H9 (cell line): Measurements from ENCODE around the gene BAIAP2. TPM values are rescaled to one million over a fixed set of nuclear protein-coding genes. Genes with fewer than 3 reads are reported as not detected.

Experiments used
- DNase-seq: peaks from one replicate; pipeline ENCODE4 v3.0.0-alpha.2; 2017
- H2AFZ ChIP-seq: one replicate; pipeline ENCODE4 v1.6.1; 2013; ENCODE audit warnings: mild to moderate bottlenecking, low read length, control low read depth, moderate library complexity
- H2AK5ac ChIP-seq: 2 replicates; pipeline ENCODE4 v1.6.1; 2013; ENCODE audit warnings: low read length, control low read depth, mixed read lengths; ENCODE audit not compliant: insufficient read length
- H2BK120ac ChIP-seq: one replicate; pipeline ENCODE4 v1.6.1; 2013; ENCODE audit warnings: low read depth, mild to moderate bottlenecking, low read length, control low read depth, inconsistent platforms; ENCODE audit not compliant: poor library complexity, severe bottlenecking
- H2BK12ac ChIP-seq: 2 replicates; pipeline ENCODE4 v1.6.1; 2013; ENCODE audit warnings: low read length, control low read depth, mixed read lengths, low read depth; ENCODE audit not compliant: insufficient read length
- H2BK15ac ChIP-seq: 2 replicates; pipeline ENCODE4 v1.6.1; 2013; ENCODE audit warnings: low read depth, low read length, control low read depth
- H2BK20ac ChIP-seq: one replicate; pipeline ENCODE4 v1.6.1; 2013; ENCODE audit warnings: low read depth, mild to moderate bottlenecking, low read length, control low read depth, inconsistent platforms; ENCODE audit not compliant: poor library complexity, severe bottlenecking
- H2BK5ac ChIP-seq: 2 replicates; pipeline ENCODE4 v1.6.1; 2013; ENCODE audit warnings: low read length, control low read depth, mixed read lengths; ENCODE audit not compliant: insufficient read length
- H3K14ac ChIP-seq: 2 replicates; pipeline ENCODE4 v1.6.1; 2013; ENCODE audit warnings: low read length, control low read depth; ENCODE audit not compliant: insufficient read depth
- H3K18ac ChIP-seq: 2 replicates; pipeline ENCODE4 v1.6.1; 2013; ENCODE audit warnings: low read depth, mild to moderate bottlenecking, mixed read lengths, low read length, control low read depth; ENCODE audit not compliant: insufficient read length
- H3K23ac ChIP-seq: 2 replicates; pipeline ENCODE4 v1.6.1; 2013; ENCODE audit warnings: low read length, control low read depth, mixed read lengths, low read depth; ENCODE audit not compliant: insufficient read length
- H3K23me2 ChIP-seq: 2 replicates; pipeline ENCODE4 v1.6.1; 2013; ENCODE audit warnings: low read depth, mild to moderate bottlenecking, mixed read lengths, low read length, control low read depth; ENCODE audit not compliant: insufficient read length, poor library complexity, severe bottlenecking
- H3K27ac ChIP-seq: 2 replicates; pipeline ENCODE4 v1.5.1; 2013; ENCODE audit warnings: low read length, control low read depth, mixed read lengths, low read depth; ENCODE audit not compliant: insufficient read length
- H3K27me3 ChIP-seq: 2 replicates; pipeline ENCODE4 v1.6.1; 2013; ENCODE audit warnings: low read length, control low read depth, inconsistent platforms; ENCODE audit not compliant: insufficient read depth
- H3K4ac ChIP-seq: 2 replicates; pipeline ENCODE4 v1.6.1; 2013; ENCODE audit warnings: low read depth, mild to moderate bottlenecking, control low read depth, inconsistent platforms, low read length, moderate library complexity
- H3K4me1 ChIP-seq: 2 replicates; pipeline ENCODE4 v1.6.1; 2013; ENCODE audit warnings: low read length, control low read depth, inconsistent platforms; ENCODE audit not compliant: insufficient read depth
- H3K4me2 ChIP-seq: 2 replicates; pipeline ENCODE4 v1.6.1; 2013; ENCODE audit warnings: low read length, control low read depth, mixed read lengths; ENCODE audit not compliant: insufficient read length, insufficient read depth
- H3K56ac ChIP-seq: 2 replicates; pipeline ENCODE4 v1.6.1; 2013; ENCODE audit warnings: low read depth, mild to moderate bottlenecking, mixed read lengths, low read length, control low read depth; ENCODE audit not compliant: insufficient read length
- H3K79me1 ChIP-seq: 2 replicates; pipeline ENCODE4 v1.6.1; 2013; ENCODE audit warnings: low read depth, mild to moderate bottlenecking, moderate library complexity, low read length, control low read depth, inconsistent platforms; ENCODE audit not compliant: insufficient read depth, poor library complexity, severe bottlenecking
- H3K79me2 ChIP-seq: 2 replicates; pipeline ENCODE4 v1.6.1; 2013; ENCODE audit warnings: low read length, control low read depth, inconsistent platforms; ENCODE audit not compliant: insufficient read depth
- H3K9ac ChIP-seq: 2 replicates; pipeline ENCODE4 v1.6.1; 2013; ENCODE audit warnings: low read length, control low read depth, mixed read lengths; ENCODE audit not compliant: insufficient read length; ENCODE audit errors: extremely low read depth
- H3K9me3 ChIP-seq: one replicate; pipeline ENCODE4 v1.6.1; 2013; ENCODE audit warnings: low read depth, low read length, inconsistent platforms; ENCODE audit not compliant: control insufficient read depth
- H3T11ph ChIP-seq: one replicate; pipeline ENCODE4 v1.6.1; 2013; ENCODE audit warnings: mild to moderate bottlenecking, low read length, control low read depth, inconsistent platforms
- H4K20me1 ChIP-seq: one replicate; pipeline ENCODE4 v1.6.1; 2013; ENCODE audit not compliant: control insufficient read depth, insufficient read length, insufficient read depth
- H4K5ac ChIP-seq: 2 replicates; pipeline ENCODE4 v1.6.1; 2013; ENCODE audit warnings: low read depth, mild to moderate bottlenecking, mixed read lengths, low read length, control low read depth; ENCODE audit not compliant: insufficient read length
- H4K8ac ChIP-seq: replicated peaks from 2 replicates; pipeline ENCODE4 v1.6.1; 2013; ENCODE audit warnings: low read length, control low read depth, mixed read lengths, low read depth; ENCODE audit not compliant: insufficient read length
- H4K91ac ChIP-seq: 2 replicates; pipeline ENCODE4 v1.6.1; 2013; ENCODE audit warnings: low read depth, mild to moderate bottlenecking, moderate library complexity, mixed read lengths, low read length, control low read depth; ENCODE audit not compliant: insufficient read length
- H3K27ac Mint-ChIP-seq, 3 experiments: 2 replicates in 2 of 3; 3 replicates in 1 of 3; pipeline ENCODE4 v1.8.0; 2020 to 2021; ENCODE audit warnings: mixed read lengths in 3 of 3, mild to moderate bottlenecking in 1 of 3, moderate library complexity in 1 of 3
- H3K27me3 Mint-ChIP-seq: 2 replicates; pipeline ENCODE4 v1.8.0; 2021; ENCODE audit warnings: low read depth, mild to moderate bottlenecking, moderate library complexity, mixed read lengths
- H3K36me3 Mint-ChIP-seq, 3 experiments: 2 replicates in 2 of 3; 3 replicates in 1 of 3; pipeline ENCODE4 v1.8.0; 2020 to 2021; ENCODE audit warnings: low read depth in 3 of 3, mixed read lengths in 3 of 3; ENCODE audit not compliant: insufficient read depth in 1 of 3
- H3K4me1 Mint-ChIP-seq, 2 experiments: 2 replicates each; pipeline ENCODE4 v1.8.0; 2020; ENCODE audit warnings: mixed read lengths in 2 of 2
- H3K4me3 Mint-ChIP-seq, 2 experiments: 2 replicates in 1 of 2; 3 replicates in 1 of 2; pipeline ENCODE4 v1.8.0; 2020 to 2021; ENCODE audit warnings: mild to moderate bottlenecking in 2 of 2, mixed read lengths in 2 of 2, moderate library complexity in 1 of 2
- H3K9me3 Mint-ChIP-seq, 2 experiments: 2 replicates in 1 of 2; 3 replicates in 1 of 2; pipeline ENCODE4 v1.8.0; 2020; ENCODE audit warnings: mild to moderate bottlenecking in 2 of 2, mixed read lengths in 2 of 2, moderate library complexity in 1 of 2
- WGBS: extraction: QIAGEN DNeasy Blood & Tissue Kit; methylation state at CpG from one replicate; pipeline ENCODE4 v1.1.7; 2013; ENCODE audit warnings: missing lambda C conversion rate, low lambda C conversion rate, mixed read lengths; ENCODE audit not compliant: insufficient read length; ENCODE audit errors: extremely low coverage; 5-methylcytosine and 5-hydroxymethylcytosine counted together
- total RNA-seq: library from RNA; stranded (reverse); gene quantifications from 2 replicates; pipeline ENCODE4 v1.2.1, GENCODE V29; 2021
- TF ChIP-seq, protein P1 (sequence below): fragments of 200-600 bp; sonication (generic); conservative IDR thresholded peaks from 3 replicates; pipeline ENCODE4 v1.8.0; 2021; ENCODE audit warnings: antibody characterized with exemption, mild to moderate bottlenecking

BAIAP2 gene
- total RNA-seq, 1 experiment from 2014 or later: 27.8 TPM

DNA sequence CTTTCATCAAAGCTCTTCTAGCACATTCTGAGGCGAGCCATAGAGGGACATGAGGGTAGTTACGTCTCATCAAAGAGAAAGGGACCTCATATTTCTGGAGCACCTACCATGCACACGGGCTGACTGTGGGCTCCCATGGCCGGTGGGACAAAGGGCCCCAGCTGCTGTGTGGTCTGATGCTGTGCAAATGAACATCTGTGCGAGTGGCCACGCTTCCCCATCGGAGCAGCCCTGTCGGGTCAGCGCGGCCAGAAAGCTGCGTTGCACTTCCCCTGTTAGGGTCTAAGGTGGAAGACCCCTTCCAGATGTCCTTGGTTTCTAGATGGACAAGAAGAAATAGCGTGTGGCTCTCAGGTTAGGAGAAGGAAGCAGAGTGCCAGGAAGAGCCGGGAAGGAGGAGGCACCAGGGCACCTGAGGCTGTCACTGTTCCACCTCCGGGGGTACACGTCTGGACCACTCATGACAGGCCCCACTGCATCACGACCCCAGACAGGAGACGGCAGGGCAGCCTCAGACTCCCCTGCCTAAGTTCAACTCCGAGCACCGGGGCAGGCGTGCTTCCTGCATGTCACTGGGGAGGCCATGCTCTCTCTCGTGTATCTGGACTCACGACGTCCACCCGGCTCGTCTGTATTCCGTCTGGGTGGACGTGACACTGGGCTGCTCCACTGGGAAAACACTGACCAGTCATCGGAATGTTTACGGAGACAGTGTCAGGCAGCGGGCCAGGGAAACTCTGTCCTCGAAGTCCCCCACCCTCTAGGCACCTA lies 8.5 kb upstream of the BAIAP2 start:
- Histone ChIP-seq H4K5ac (no peak overlapping the region), H2BK15ac (no peak overlapping the region), H2BK12ac (no peak overlapping the region), H3K27ac (no peak overlapping the region), H3T11ph (no peak overlapping the region), H3K18ac (no peak overlapping the region), H3K79me2 (no peaks in the 10 kb centered on the region), H3K4ac (no peak overlapping the region), H2AFZ (no peak overlapping the region), H3K23ac (no peak overlapping the region), H3K27me3 (no peaks in the 10 kb centered on the region), H3K79me1 (no peaks in the 10 kb centered on the region), H3K23me2 (peaks cover 2% of the 10 kb centered on the region), H3K4me2 (no peak overlapping the region), H4K8ac (no peak overlapping the region), H4K91ac (no peak overlapping the region), H3K9ac (no peak overlapping the region), H2BK120ac (no peak overlapping the region), H2BK20ac (no peak overlapping the region), H2AK5ac (no peak overlapping the region), H3K14ac (no peak overlapping the region), H4K20me1 (no peaks in the 10 kb centered on the region), H2BK5ac (no peak overlapping the region), H3K56ac (no peak overlapping the region), H3K9me3 (no peaks in the 10 kb centered on the region), H3K4me1 (no peaks in the 10 kb centered on the region)
- TF ChIP-seq, protein P1, sequence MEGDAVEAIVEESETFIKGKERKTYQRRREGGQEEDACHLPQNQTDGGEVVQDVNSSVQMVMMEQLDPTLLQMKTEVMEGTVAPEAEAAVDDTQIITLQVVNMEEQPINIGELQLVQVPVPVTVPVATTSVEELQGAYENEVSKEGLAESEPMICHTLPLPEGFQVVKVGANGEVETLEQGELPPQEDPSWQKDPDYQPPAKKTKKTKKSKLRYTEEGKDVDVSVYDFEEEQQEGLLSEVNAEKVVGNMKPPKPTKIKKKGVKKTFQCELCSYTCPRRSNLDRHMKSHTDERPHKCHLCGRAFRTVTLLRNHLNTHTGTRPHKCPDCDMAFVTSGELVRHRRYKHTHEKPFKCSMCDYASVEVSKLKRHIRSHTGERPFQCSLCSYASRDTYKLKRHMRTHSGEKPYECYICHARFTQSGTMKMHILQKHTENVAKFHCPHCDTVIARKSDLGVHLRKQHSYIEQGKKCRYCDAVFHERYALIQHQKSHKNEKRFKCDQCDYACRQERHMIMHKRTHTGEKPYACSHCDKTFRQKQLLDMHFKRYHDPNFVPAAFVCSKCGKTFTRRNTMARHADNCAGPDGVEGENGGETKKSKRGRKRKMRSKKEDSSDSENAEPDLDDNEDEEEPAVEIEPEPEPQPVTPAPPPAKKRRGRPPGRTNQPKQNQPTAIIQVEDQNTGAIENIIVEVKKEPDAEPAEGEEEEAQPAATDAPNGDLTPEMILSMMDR: no peak
- H3K4me1 Mint-ChIP-seq: peaks cover 9 to 20% of the 10 kb centered on the region in 2 experiments
- DNase-seq: no peak
- H3K27ac Mint-ChIP-seq: no peak overlapping the region
- H3K36me3 Mint-ChIP-seq: no peaks in the 10 kb centered on the region
- peaks cover 28% of the 10 kb centered on the region for H3K27me3 Mint-ChIP-seq
- H3K9me3 Mint-ChIP-seq: peaks cover 0 to 3% of the 10 kb centered on the region in 2 experiments; a peak in 1 of 5 replicates
- no CpG with 5 or more reads among the region's 31 CpGs for WGBS
- no peak overlapping the region for H3K4me3 Mint-ChIP-seq
